ENCODE results near the gene PCED1A. TPM values are rescaled to one million over a fixed set of nuclear protein-coding genes. Genes with fewer than 3 reads are reported as not detected.

Gene PCED1A
- total RNA-seq, 1 donor from 2014 or later, result 53.2 TPM

- Mint-ChIP-seq H3K27ac (no peak overlapping the region), H3K4me3 (peak overlapping the region; percentile 28), H3K27me3 (peaks cover 39% of the 10 kb centered on the region), H3K36me3 (ENCODE audit: low read depth) (no peaks in the 10 kb centered on the region), H3K4me1 (peaks cover 31% of the 10 kb centered on the region), H3K9me3 (no peaks in the 10 kb centered on the region)
- ChIA-PET POLR2A (no interaction called here), CTCF (no interaction called here)
- ATAC-seq (ENCODE audit: low read depth) (no peak), DNase-seq (no peak)
- TF ChIP-seq CTCF (IDR thresholded peaks at IDR 0.05), result no peak
- intact Hi-C loops (cut with micrococcal nuclease), result no loop called here
These were observed 43.1 kb downstream of the PCED1A start for GRCh38 chr20:2797136-2797983.

DNA sequence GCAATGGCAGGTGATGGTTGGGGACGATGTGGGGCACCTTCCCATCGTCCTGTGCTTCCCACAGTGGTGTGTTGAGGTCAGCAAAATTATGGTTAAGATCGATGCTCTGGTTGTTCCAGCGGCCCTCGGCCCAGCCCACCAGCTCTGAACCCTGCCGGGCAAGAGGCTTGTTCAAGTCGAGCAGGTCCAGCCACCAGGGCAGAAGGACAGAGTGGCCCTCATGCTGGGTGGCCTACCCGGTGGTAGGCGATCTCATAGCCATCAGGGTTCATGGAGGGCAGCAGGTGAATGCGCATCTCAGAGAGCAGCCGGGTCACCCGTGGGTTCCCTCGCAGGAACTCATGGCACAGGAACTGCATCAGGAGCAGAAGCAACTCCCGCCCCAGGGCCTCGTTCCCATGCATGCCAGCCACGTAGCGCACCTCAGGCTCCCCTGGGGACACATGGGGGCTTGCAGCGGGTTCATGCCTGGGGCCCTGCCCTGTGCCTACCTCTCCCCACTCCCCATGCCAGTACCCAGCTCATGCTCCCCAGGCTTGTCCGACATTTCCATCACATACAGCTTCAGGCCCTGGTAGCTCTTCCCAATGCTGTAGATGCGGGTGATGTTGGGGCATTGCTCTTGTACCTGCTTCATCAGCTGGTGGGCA, 44.3 kb downstream of the PCED1A start:
- ChIA-PET CTCF (no interaction called here), POLR2A (no interaction called here)
- no peak for ATAC-seq (ENCODE audit: low read depth)
- no peak for DNase-seq
- Mint-ChIP-seq H3K36me3 (ENCODE audit: low read depth) (no peaks in the 10 kb centered on the region), H3K27me3 (peaks cover 36% of the 10 kb centered on the region), H3K27ac (no peak overlapping the region), H3K9me3 (no peaks in the 10 kb centered on the region), H3K4me1 (peaks cover 25% of the 10 kb centered on the region), H3K4me3 (no peak overlapping the region)
- no peak for TF ChIP-seq CTCF (IDR thresholded peaks at IDR 0.05)
- intact Hi-C loops (cut with micrococcal nuclease), result no loop called here

DNA sequence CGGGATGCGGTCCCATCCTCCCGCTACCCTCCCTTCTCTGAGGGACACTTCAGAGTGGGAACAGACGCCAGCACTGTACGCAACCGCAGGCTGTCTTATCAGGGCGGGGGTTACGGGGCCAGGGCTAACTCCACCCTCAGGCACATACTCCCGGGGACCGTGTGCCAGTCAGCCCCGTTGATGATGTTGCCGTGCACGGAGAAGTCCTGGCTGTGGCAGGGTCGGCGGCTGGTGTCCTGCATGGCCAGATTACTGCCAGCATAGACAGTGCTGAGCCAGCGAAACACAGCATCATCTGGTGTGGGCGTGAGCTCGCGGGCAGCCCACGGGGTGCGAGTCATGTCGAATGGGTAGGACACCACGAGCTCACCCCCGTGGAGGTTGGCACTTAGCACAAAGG, 45.0 kb downstream of the PCED1A start:
- Mint-ChIP-seq H3K27ac (no peak overlapping the region), H3K4me3 (no peak overlapping the region), H3K4me1 (peaks cover 19% of the 10 kb centered on the region), H3K9me3 (no peaks in the 10 kb centered on the region), H3K27me3 (peaks cover 31% of the 10 kb centered on the region), H3K36me3 (ENCODE audit: low read depth) (no peaks in the 10 kb centered on the region)
- intact Hi-C loops (cut with micrococcal nuclease), result no loop called here
- ATAC-seq (ENCODE audit: low read depth) (no peak), DNase-seq (no peak)
- CTCF ChIA-PET, result no interaction called here
- TF ChIP-seq CTCF (IDR thresholded peaks at IDR 0.05), result no peak
- POLR2A ChIA-PET, result no interaction called here

DNA sequence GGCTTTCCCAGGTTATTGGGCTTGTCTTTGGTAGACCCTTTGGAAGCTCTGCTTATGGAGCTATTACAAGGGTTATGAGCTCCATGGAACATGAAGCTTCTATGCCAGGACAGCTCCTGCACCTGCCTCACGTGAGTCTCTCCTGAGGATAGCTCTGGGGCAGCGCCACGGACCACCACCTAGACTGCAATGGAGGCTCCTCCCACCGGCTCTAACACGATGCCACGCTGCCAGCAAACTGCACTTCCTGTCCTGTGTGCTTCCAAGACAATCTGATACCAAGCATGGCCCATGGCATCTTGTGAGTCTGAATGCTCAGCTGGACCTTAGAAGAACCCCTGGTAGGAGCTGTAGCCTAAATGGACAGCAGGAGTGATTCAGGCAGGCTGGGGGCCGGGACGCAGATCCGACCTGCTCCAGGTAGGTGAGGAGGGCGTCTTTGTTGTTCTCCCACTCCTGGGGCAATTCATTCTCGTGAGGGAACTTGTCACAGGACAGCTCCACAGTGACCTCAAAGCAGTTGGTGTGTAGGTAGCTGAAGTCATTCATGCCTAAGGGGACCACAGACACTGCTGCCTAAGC, 45.5 kb downstream of the PCED1A start:
- H3K9me3 Mint-ChIP-seq, result no peaks in the 10 kb centered on the region
- H3K27me3 Mint-ChIP-seq, result peaks cover 30% of the 10 kb centered on the region
- no peak for ATAC-seq (ENCODE audit: low read depth)
- H3K4me1 Mint-ChIP-seq, result peaks cover 17% of the 10 kb centered on the region
- DNase-seq, result no peak
- ChIA-PET CTCF (interaction anchor here (0.5 kb wide), 1 partner anchor 301 kb away, joined by 3 read pairs; no protein-coding TSS in a partner anchor), POLR2A (no interaction called here)
- no peak overlapping the region for H3K27ac Mint-ChIP-seq
- no peak for TF ChIP-seq CTCF (IDR thresholded peaks at IDR 0.05)
- no peaks in the 10 kb centered on the region for H3K36me3 Mint-ChIP-seq (ENCODE audit: low read depth)
- H3K4me3 Mint-ChIP-seq, result no peak overlapping the region
- intact Hi-C loops (cut with micrococcal nuclease), result no loop called here

DNA sequence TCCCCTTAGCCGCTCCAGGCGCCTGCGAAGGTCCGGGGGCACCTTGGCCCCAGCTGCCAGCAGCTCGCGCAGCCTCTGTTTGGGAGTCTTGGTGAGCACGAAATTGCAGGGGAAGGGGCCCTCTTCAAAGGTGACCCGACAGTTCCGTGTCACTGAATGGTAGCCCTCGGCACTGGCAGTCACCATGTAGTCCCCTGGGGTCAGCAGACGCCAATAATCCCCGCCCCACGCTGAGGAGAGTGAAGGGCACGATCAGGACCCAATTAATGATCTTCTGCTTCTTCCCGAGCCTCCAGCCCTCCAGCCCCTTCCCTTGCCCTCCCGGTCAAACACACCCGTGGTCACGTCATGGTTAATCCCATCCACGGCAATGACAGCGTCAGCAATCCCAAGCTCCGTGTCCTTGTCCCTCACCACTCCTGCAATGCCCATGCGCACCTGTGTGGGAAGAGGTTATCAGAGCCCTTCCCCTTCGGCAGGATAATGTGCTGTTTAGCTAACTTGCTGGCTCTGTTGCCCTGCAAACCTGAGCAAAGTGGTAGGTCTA, 46.2 kb downstream of the PCED1A start:
- ATAC-seq (ENCODE audit: low read depth), result no peak
- peaks cover 27% of the 10 kb centered on the region for H3K27me3 Mint-ChIP-seq
- H3K27ac Mint-ChIP-seq, result no peak overlapping the region
- DNase-seq, result no peak
- H3K36me3 Mint-ChIP-seq (ENCODE audit: low read depth), result no peaks in the 10 kb centered on the region
- ChIA-PET POLR2A (no interaction called here), CTCF (interaction anchor here (0.5 kb wide), 2 partner anchors 301 to 1767 kb away, joined by 3 read pairs; no protein-coding TSS in a partner anchor)
- no peak for TF ChIP-seq CTCF (IDR thresholded peaks at IDR 0.05)
- H3K4me1 Mint-ChIP-seq, result peaks cover 10% of the 10 kb centered on the region
- H3K4me3 Mint-ChIP-seq, result no peak overlapping the region
- intact Hi-C loops (cut with micrococcal nuclease), result no loop called here
- no peaks in the 10 kb centered on the region for H3K9me3 Mint-ChIP-seq
